ENCODE data around the gene R3HDM2.
A peak's percentile ranks its signal among the peaks of the same experiment; 100 is the strongest.

The R3HDM2 gene

DNA sequence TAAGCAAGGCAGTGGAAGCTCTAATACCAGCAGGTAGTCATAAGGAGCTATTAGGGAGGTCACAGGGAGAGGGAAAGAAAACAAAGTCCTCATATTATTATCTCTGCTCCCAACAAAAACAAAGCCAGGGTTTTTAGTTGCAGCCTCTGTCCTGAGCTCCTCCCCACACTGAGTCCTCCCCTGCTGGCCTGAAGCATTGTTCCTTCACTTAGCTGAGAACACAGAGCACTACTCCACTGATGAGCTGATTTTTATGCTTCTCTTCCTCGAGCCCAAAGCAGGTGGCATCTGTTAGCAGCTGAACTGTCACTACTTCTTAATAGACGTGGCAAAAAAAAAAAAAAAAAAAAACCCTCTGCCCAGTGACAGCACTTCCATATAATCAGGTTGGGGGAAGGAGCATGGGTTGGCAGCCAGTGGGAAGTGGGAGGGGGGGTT, 169.4 kb downstream of the R3HDM2 start:
- peak; percentile 83 for DNase-seq

DNA sequence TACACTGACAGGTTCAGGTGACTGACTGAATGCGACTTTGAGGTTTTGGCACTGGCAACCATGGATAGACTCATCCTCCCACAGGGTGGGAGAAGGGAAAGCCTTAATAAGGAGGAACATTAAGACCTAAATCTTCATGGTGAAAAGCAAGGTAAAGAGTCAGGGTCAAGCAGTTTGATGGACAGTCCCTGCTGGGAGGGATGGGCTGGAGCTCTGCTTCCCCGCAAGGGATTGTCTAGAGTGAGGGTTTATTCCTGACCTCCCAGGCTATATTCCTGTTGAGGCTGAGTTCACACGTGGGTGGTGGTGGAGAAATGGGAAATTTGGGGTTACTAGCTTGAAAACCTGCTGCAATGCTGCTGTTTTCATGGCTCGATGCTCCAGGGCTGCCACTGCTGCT, 170.5 kb downstream of the R3HDM2 start:
- no peak for DNase-seq

DNA sequence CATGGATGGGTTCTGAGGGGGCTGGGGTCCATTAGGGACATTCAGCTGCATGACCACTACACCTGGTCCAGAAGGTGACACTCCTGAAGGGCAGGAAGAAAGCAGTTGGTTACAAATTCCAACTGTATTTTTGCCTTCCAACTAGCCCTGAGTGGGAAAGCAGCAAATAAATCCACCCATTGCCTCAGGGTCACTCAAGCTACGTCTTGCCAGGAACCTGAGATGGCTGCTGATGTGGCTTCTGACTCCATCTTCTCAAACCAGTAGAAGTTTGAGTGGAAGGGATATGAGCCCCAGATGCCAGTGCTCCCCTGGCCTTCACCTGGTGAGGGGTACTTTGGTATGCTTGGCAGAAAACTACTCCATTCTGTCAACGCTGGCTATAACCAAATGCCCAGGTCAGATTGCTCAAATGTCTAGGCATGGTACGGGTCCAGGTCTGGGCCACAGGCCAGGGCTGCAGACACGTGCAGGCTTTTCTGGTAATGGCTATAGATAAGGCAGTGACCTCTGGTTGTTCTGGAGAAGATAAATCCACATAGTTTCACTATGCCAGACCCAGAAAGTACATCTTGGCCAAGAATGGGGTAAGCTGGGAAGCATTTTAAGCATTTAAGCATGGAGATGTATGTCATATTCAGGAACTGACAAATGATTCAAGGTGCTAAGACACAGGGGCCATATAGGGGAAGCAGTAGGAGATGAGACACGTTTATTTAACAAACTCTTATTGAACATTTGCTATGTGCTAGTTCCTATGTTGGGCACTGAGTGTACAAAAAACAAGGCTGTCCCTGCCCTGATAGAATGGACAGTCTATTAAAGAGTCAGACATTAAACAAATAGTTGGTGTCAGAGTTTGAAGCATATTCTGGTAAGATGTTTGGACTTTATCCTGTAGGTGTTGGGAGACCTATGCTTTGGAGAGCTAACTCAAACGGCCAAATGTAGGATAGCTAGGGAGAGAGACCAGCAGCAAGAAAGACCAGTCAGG, 171.6 kb downstream of the R3HDM2 start:
- DNase-seq = no peak

DNA sequence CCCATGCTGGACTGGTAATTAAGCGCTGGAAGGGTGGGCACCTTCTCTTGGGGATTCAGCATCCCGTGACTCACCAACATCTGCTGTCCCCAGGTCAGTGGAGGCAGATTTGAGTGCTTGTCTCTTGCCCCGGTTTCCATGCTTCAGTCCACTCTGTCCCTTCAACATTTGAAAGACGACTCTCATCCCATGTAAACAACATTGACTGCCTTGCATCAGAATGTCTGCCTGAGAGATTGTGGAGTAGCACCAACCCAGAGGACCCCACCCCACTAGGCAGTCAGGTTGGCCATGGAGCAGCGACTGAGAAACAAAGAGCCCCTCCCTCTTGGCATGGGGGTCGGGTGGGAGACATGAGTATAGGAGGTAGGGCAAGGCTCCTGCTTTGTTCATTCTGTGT, 174.9 kb downstream of the R3HDM2 start:
- DNase-seq = no peak

DNA sequence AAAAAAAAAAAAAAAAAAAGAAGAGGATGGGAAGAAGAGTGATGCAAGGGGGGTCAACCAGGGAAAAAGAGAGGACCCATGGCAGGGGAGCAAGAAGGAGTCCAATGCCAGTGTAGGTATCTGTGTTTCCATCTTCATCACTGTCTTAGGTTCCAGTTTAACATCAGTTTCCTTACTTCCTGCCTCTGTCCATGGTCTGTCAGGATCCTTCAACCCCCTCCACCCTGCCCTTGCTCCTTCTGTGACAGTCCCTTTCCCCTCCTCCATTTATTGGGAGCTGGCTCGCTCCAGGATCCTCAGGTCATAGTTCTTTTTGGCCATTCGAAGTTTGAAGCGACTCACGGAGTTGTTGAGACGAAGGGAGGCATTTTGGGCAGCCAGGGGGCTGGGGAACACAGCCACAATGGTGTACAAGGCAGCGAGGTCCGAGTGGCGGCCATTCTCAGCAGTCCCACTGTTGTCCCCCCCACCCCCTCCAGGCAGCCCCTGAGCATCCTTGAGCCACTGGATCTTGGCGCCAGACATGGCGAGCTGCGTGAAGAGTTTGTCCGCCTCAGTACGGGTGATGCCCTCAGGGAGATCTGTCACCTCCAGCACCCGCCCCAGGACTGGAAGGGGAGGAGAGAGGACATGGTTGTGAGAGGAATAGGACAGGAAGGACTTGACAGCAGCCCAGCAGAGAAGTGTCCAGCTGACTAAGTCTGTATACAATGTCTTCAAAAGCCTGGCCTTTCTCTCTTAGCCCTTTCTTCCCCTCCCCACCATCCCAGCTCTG, 176.2 kb downstream of the R3HDM2 start:
- no peak for DNase-seq

DNA sequence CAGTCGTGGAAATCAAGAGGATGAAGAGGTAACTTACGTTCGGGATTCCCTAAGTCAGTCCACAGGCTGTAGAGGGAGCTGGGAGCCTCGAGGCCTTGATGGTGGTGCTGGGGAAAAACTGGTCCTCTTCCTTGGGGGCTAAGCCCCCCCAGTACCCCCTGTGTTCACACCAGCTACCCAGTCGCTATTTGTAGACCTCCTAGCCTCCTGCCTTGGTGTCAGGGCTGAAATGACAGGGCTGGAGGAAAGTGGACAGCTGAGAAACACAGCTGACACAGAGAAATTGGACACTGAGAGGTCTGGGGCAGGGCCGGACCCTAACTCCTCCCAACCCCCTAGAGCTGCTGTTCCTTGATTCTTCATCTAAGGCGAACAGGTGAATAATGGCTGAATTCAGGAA, 179.9 kb downstream of the R3HDM2 start, which contains the start of gene STAC3:
Gene STAC3 (minus strand): TSS at position 232 of the 400 bp plus-strand sequence. CDS start 1,551 bp downstream, outside the sequence.
- no peak for DNase-seq

DNA sequence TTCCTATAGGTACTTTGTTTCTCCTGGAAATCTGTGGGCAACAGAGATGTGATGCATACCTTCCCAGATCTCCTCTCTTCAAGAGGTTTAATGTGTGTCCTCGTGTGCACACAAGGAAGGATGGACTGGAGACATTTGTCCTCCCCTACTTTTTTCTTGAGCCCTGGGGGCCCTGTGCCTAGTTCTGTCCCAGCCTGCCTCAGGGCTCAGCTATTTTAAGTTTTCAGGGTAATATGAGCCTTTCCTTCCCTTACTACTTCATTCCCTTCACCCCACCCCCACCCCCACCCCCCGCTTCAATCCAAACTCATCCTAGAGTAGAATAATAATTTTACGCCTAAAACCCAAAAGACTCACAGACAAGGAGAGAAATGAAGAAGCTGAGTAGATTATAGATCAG, 180.3 kb downstream of the R3HDM2 start:
- no peak for DNase-seq

DNA sequence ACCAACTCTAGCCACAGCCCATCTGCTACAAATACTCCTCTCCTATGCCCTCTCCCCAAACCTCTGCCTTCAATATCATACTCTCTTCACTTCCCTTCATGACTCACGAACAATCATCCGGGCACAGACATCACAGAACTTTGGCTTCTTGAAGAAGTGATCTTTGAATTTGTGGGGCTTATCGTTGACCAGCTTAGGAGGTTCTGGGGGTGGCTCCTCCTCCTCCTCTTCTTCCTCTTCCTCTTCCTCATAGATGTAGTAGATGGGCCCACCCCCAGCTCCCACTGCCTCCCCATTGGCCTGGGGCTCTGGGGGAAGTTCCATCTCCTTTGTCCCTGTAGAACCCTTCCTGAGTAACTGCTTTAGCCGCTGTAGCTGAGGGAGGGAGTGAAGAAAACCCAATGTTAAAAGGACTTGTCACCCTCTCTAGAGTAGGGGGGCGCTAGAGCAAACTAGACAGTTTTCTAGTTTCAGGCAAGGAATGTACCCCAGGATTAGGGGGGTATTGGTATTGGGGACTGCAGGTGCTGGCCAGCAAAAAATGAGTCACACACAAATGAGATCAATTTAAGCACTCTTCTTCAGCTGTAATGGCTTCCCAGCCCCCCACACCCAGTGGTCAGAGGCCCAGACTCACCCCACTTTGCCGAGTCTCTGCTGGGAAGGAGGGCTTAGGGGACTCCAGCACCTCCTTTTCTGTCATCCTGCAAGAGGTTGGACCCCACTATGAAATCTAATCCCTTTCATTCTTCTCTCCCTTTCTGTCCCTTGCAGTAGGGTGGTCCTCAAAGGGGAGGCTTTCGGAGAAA, 181.7 kb downstream of the R3HDM2 start:
- no peak for DNase-seq

DNA sequence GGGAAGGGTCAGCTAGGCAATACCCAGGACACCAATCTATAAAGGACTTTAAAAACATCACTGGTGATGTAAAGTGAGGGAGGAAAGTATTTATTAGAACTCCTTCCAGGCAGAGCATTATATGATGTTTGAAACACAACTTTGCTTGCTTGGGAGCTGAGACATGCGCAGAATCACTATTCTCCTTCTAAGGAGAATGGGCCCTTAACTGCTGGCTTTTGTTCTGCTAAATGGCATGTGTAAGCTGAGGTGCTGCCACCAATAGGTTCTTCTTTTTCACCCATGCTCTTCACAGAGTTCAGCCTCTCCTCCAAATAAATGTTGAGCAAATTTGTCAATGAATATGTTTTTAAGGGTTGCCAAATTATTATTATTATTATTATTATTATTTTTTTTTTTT, 183.8 kb downstream of the R3HDM2 start:
- no peak for DNase-seq

DNA sequence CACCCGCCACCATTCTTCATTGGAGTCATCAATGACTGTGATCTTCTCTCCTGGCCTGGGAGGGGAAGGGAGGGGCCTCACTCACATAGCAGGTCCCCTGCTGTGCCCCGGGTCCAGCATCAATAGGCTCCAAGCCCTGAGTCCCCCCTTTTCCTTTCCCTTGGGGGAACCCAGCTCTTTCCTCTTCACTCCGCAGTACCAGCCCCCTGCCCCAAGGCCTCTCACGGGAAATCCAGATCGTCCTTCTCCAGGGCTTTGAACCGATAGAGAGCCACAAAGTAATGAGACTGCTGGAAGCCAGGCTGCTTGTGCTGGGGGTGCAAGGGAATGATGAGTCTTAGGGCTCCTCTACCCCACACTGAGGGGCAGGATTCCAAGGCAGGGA, 186.5 kb downstream of the R3HDM2 start:
- DNase-seq = no peak

DNA sequence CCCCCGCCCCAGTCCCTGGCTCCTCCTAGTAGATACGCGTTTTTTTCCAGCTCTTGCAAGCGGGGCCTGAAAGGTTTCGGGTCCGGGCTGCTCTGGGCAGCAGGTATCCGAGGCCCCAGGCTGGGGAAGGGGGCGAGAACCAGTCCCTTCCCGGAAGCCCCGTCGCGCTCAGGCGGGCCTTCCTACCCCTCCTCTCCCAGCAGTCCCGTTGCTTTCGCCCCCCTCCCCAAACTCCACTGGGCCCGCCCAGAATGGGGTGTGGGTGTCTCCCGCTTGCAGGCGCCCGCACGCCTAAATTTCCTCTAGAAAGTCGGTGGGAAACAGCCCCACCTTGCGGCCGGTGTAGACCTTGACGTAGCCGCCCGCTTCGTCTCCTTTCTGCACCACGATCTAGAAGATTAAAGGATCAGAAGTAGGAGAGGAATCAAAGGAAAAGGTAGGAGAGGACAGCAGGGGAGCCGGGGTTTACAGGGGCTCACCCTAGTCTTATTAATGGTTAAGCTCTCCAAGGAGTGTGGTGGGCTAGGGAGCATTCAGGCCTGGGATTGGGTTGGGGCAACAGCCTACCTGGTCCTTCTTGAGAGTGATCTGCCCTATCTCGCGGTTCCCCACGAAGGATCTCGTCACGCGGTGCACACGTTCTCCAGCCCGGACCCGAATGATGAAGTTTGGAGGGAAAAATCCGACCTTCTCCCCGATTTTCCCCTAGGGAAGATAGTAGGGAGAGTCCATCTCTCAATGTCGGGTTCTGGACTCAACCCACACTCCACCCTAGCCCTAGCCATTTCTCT, 187.1 kb downstream of the R3HDM2 start:
- no peak for DNase-seq

DNA sequence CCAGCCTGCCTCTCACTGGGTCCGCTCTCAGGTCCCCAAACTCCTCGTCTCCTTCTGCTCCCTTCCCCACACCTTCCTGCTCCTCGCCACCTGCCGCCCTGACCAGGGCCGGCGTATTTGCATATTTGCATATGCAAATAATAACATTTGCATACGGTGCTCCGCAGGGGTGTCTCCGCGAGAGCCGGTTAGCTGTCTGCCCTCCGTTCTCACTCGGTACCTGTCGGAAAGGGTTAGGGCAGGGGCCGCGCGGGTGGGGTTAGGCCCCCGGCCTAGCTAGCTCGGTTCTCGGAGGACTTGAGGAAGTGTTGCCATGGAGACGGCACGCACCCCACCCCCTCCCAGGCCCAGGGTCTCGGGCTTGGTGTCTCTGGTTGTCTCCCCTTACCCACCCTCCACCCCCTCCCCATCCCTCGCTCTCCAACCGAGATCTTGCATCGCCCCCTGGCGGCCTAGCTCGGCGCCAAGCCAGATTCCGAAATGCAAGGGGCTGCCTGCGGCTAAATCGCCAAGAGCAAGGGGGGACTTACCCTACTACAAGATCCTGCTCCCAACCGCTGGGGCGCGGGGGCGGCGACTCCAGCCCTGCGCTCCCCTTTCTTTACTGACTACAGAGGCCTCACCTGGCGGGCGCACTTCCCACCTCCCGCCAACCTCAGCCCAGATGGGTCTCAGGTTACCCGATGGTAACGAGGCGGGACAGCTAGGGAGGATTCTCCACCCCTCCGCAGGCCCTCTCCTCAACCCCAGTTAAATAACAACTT, 188.0 kb downstream of the R3HDM2 start:
- no peak for DNase-seq

DNA sequence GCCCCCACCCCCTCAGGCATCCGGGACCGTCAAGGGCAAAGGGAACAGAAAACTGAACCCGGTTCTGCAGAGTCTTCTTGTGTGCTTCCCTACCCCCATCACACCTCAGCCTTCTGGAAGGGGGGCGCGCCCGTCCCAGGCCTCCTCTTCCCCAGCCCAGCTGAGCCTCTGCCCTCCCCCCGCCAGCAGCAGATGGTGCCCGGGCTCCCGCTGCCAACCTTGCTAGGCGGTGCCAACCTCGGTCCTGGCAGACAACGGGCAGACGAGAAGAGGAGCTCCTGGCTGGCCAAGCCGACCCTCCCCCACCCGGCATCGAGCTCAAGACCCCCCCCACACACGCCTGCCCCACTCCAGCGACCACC, 188.5 kb downstream of the R3HDM2 start:
- DNase-seq = no peak

DNA sequence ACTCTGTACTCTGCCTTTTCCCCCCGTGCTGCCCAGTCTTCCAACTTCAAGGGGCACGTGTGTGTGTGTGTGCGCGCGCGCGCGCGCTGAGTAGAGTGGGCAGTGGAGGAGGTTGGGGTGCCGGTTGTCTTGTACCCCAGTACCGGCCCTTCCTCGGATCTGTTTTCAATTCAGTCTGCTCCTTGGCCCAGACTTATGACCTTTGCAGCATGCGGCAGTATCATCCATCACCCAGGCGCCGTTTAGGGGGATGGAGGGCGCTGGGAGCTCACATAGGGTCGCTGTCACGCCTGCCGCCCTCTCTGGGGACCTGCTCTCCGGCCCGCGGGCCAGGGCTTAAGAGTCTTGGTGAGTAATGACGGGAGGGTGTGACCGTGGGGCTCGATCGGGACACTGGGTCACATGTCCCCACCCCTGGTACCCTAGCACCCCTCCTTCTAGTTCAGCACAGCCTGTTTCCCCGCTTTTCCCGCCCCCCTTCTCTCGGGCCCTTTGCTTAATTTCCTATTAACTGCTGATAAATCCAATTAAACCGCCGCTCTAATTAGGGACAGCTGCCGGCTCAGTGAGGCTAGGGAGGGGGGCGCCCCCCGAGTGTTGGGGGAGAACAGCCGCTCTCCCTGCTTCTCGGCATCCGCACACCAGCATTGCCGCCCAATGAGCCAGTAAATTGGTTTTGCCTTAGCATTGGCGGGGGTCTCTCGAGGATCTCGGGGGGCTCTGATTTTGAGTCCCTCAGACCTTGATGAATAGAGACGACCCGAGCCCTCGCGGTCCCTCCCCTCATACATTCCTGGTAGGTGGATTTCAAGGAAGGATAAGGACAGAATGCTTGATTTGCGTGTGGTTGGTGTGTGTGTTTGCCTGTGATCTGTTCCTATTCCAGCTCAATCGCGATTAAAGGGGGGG, 189.2 kb downstream of the R3HDM2 start:
- DNase-seq = no peak

DNA sequence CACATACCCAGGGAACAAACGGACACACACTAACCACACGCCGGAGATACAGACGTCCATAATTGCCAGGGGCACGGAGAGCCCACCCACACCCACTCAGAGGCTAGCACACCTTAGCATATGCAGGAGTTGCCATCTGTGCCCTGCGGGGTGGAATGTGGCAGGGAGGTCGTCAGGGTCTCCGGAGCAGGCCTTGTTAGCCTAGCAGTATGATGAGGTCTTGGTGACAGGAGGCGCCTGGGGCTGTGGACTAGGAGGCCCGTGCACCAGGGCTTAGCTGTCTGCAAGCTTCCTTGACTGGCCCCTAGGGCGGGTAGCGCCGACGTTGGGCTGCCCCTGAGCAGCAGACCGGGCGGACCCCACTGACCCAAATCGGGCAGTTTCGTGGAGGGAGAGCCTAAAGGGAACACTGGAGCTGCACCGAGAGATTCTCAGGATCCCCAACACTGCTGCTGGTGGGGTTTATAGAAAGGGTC, 189.9 kb downstream of the R3HDM2 start:
- DNase-seq = no peak

DNA sequence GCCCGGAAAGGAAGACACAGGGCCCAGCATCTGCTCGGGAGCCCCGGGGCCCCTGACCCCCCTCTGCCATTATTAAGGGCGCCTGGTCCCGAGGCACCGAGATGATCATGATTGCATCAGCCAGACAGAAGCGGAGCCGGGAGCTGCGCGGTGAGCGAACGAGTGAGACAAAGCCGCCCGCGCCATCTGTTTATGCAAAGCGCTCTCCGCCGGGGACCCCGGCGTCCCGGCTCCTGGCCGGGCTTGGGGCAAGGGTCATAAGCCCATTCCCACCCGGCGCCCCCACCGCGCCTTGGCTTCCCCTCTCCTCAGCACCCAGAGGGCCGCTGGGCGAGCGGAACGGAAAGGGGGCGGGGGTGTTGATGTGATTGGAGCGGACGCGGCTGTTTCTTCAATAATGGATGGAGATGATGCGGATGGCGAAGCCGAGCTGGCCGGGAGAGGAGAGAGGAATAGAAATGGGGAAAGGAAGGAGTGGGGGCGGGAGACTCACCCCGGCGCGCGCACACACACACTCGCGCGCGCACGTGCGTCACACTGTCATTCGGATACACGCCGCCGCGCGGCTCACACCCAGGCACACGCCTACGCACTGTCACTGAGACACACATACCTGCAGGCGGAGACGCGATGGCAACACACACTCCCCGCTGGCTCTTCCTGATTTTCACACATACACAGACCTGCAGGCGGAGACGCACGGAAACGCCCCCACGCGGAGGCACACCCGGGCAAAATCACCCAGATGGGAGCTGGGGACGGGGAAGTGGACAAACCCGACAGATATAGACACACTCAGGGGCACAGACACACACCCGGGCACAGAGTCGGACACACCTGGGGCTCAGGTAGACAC, 190.5 kb downstream of the R3HDM2 start:
- no peak for DNase-seq

DNA sequence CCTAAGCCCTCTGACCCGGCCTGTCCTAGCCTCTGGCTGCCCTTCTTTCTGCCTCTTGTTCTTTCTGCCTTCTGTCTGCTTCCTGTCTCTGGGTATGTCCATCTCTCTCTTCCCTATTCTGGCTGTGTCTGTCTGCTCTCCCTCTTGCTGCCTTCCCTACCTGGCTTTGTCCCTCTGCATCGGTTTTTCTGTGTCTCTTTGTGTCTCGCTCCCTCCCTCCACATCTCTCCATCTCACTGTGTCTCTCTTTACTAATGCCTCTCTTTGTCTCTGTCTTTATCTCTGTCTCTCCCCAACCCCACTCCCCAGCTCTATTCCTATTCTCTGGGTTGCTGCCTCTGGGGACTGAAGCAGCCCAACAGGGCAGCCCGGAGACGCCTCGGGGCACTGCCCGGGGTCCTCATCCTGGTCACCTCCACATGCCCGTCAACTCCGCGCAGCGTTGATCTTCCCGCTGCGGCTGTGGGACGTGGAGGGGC, 191.2 kb downstream of the R3HDM2 start:
- DNase-seq = no peak

DNA sequence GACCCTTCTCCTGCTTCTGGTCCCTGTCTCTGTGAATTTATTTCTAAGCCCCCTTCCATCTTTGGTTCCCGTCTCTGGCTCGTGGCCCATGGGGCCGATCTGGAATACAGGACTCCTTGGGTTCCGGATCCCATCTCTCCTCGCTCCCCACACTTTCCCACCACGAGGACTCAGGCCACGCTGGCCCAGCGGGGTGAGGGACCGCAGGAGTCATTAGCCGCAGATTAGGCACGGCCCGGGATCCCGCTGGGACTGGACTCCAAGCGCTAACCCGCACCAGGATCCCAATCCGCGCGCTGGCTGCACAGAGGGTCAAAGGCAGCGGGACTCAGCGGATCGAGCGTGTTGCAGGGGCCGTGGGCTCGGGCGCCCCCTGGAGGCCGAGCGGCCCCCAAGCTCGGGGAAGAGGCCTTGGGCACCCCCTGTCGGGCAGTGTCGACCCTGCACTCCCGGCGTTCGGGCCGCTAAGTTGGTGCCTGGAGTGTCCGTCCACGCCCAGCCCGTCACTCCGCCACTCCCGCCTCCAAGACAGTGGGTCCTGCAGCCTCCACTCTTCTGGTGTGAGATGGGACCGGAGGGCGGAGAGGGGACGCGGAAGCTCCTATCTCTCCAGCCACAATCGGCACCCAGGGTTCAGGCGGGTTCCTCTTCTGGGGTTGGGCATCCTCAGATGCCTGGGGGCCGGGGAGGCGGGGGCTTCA, 191.8 kb downstream of the R3HDM2 start:
- DNase-seq = peak; percentile 81
